Middle frontal gyrus (tissue), 1 donor: ENCODE results near the gene SYT9.

Experiments used
- DNase-seq: peaks from one replicate; pipeline ENCODE4 v3.0.0-alpha.2; 2015; ENCODE audit warnings: low spot score; ENCODE audit errors: extremely low spot score

SYT9 gene

DNA sequence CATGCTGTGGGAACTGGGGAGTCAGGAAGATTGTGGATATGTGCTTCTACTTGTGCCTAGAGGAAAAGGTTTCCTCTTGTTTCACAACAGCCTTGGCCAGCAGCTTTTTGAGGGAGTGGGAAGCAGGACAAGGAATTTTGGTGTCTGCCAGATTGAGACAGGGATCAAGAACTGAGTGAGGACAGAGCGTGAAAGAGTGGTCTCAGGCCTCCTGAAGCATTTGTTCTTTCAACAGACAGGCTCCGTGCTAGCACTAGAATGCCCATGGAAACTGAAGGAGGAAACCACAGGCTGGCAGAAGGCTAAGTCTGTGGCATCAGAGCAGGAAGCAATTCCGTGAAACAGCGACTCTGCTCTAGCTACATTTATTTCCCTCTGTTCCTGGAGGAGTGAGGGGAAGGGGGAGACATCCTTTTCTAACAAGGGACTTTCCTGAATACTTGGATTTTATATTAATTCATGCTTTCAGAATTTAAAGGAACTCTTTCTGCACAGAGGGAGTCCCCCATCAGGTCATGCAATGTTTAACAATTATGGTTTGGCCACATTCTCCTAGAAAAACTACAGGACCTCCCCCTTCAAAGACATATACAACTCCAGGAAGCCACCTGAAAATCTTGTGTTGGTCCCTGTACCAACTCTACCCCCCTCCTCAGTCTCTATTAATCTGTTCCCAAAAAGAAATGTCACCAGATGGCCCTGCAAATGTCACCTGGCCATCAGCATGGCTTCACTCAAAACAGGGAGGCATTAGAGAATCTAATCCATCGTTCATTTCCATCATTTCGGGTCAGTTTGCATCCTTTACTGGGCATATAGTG lies 96.1 kb downstream of the SYT9 start:
- no peak for DNase-seq

GRCh38 chr11:7348432-7349304 lies 97.0 kb downstream of the SYT9 start:
- no peak for DNase-seq

- no peak for DNase-seq
These were observed 99.5 kb downstream of the SYT9 start for GRCh38 chr11:7351228-7351627.

GRCh38 chr11:7353100-7353499 lies 101.4 kb downstream of the SYT9 start:
- no peak for DNase-seq

DNA sequence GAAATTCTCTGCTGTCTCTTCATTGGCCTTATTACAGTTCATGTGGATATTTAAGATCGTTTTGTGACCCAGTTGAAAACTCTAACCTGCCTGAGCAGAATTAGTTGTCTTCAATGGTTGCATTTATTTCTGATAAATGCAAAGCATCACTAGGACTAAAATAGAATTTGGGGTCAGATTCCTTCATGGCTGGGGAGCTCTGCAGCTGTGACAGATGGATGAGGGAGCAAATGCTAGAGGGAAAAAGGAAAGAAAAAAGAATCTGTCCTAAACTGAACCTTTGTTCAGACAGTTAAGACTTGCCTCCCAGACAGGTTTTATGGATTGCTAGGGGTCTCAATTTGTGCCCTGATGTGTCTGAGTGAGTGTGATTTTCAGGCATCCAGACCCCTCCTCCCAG lies 113.0 kb downstream of the SYT9 start:
- DNase-seq, result no peak

- DNase-seq, result no peak
These were observed 116.1 kb downstream of the SYT9 start for GRCh38 chr11:7367803-7368202.

- no peak for DNase-seq
These were observed 124.7 kb downstream of the SYT9 start for GRCh38 chr11:7376386-7376785.

DNA sequence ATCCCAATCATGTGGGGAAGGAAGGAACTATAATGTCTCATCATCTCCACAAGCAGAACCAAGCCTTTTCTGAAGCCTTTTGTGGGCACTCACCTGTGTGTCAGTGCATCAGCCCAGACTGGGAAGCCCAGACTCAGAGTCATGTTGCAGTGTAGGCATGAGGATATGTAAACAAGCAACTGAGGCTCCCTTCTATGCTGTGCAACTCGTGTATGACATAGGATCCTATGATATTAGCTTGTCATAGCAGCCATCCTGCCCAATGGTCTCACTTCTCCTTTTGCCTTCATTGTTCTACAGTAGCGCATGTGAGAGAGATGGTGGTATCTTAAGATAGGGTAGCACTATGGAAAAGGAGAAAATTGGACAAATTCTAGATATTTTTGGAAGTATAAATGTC lies 130.2 kb downstream of the SYT9 start:
- no peak for DNase-seq

DNA sequence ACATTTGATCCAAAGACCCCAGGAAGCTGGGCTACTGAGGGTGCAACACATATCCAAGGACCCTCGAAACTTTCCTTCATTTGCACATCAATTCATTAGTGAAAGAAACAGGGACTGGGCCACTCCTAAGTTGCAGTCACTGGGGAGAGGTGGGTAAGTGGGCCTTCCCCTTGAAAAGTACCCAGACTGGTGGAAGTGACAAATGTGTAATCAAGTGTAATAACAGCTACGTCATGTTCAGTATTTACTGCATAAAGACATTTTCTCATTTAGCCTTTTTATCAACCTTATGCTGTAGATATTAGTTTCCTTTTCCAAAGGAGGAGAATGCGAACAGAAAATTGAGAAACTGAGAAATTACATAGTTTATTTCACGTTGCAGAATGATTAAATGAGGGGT lies 131.7 kb downstream of the SYT9 start:
- no peak for DNase-seq

DNA sequence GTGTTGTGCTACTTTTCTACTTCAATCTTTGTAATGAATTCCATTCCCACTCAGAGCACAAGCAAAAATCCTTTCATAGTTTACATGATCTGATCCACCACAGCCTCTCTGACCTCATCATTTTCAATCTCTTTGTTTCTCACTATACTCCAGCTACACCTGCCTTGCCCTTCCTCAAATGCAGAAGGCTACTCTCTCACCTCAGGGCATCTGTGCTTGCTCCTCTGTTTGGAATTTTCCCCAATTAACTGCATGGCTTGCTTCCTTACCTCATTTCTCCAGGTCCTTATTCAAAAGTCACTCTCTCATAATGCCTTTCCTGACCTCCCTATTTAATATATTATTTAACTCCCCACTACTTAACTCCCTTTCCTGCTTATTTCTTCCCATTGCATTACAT lies 133.0 kb downstream of the SYT9 start:
- no peak for DNase-seq

DNA sequence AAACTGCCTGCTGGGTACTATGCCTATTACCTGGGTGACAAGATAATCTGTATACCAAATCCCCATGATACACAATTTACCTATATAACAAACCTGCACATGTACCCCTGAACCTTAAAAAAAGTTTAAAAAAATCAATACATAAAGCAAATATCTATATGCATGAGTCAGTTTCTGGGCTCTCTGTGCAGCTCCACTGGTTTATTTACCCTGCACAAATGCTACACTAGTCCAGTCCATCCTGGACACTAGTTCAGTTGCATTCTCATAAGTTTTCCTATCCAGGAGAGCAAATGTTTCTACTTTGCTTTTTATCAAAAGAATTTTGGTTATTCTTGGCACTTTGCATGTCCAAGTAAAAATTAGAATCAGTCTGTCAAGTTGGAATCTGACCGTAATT lies 133.8 kb downstream of the SYT9 start:
- no peak for DNase-seq

- DNase-seq, result no peak
These were observed 162.5 kb downstream of the SYT9 start for GRCh38 chr11:7413961-7414915.

DNA sequence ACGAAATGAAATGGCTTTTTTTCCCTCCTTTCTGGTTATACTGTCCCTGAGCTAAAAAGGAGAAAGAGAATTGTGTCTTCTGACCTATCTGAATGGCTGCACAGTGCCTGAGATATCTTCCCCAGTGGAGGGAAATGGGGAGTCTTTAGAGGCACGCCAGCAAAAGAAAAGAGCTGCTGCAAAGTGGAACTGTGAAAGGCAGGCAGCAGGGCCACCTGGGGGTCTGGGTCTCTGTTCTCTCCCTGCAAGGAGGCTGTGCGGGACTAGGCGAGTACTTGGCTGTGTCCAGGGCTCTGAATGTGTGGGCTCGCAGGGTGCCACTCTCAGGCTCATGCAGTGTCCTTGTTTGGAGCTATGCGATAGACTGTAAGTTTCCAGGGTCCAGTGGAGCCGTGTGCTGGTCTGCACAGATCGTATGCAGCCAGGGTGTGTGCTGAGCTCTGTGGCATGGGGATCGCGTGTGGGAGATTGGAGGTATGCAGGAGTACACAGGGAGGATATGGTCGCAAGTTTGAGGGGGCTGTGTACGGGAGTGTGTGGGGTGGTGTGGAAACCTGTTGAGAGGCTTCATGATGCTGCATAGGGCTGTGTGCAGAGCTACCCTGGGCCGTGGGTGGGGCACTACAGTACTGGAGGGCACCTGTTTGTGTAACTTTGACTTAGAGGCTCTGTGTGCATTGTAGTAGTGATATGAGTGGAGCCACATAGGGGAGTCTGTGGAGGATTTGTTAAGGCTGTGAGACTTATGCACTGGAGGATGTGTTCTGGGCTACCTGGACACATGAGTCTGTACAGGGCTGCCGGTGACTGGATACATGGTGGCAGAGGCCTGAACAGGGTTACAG lies 163.5 kb downstream of the SYT9 start:
- no peak for DNase-seq

GRCh38 chr11:7416080-7416479 lies 164.4 kb downstream of the SYT9 start:
- DNase-seq, result no peak

DNA sequence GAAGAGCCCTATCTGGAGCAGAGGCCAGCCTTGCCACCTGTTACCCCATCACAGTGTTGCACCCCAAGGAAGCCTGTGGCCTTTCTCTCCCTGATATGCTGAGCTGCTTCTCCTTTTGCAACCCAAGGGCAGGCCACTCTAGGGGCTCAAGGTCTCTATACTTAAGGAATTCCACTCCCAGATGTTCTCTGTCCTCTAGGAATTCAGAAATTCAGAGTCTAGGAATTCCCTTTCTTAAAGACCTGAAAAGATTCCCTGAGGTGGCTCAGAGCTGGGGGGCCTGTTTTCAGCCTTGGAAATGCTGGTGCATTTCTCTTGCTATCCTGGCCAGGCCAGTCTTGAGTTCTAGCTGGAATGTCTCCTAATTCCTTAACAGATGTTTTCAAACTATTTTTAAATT lies 165.6 kb downstream of the SYT9 start:
- DNase-seq, result no peak

GRCh38 chr11:7418061-7418460 lies 166.4 kb downstream of the SYT9 start:
- DNase-seq, result no peak

DNA sequence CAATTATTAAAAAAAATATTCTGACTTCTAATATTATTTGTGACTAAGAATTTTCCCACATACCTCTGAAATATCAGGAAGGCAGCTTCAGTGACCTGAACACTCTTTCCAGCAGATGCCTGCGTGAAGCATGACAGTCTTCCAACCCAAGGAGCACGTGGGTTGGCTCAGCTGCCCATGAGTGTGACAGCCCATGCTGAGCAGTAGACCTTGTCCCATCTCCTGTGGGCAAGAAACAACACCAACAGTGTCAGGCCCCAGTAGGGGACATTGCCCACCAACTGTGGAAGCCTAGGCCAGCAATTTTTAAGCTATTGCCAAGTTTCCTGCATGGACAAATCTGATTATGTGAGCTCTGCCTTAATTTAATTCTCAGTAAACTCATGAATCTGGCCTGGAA lies 167.2 kb downstream of the SYT9 start:
- DNase-seq, result no peak

GRCh38 chr11:7421136-7421535 lies 169.4 kb downstream of the SYT9 start:
- no peak for DNase-seq

DNA sequence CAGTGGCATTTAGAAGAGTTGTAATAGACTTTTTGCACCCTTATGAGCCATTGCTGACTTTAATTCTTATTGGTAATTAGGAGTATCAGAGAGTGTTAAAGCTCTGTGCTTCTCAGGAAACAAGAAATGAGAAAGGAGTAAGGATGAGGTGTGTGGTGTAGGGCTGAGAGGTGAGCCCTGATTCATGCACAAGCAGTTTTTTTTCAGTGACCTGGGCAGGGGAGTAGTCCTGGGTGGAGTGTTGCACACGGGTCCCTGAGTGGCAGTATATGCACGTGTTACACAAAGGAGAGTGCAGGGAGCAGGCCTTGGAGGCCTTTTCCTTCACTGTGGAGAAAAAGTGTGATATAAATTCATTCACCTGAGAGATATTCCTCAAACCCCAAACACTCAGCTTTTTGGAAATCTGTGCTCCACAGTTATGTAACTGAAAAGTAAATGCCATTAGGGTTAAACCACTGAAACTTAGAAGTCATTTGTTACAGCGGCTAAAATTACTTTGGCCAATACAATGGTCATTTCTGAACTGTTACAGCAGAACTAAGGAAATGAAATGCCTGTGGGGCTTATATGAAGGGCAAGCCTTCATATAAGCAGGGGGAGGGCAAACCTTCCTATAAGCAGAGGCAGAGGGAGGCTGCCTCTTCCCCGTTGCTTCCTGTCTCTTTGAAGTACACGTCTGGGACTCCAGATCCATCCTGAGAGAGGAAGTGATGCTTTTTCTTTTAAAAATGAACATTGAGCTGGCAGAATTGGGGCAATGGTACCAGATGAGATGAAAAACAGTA lies 171.0 kb downstream of the SYT9 start:
- DNase-seq, result no peak

- DNase-seq, result no peak
These were observed 172.2 kb downstream of the SYT9 start for GRCh38 chr11:7423946-7424345.
